Peyer's patch (tissue), 4 donors: ENCODE results near the gene CDK5R1. TPM values are rescaled to one million over a fixed set of nuclear protein-coding genes. Genes with fewer than 3 reads are reported as not detected.
A peak's percentile ranks its signal among the peaks of the same experiment; 100 is the strongest.
"Not testable (repeated sequence)": the region's sequence is repeated elsewhere in the genome, so short reads cannot be mapped to it uniquely, and the experiment has no call there.

Experiments
- DNase-seq, 3 donors: peaks; one replicate each; pipeline ENCODE4 v3.0.0-alpha.2; 2017 to 2019
- H3K27ac ChIP-seq, 4 donors: fragments of 200-600 bp; sonication (generic); one replicate each; pipeline ENCODE4 v1.5.1; 2016 to 2019
- H3K27me3 ChIP-seq, 2 donors: fragments of 200-600 bp; sonication (generic); one replicate each; pipeline ENCODE4 v1.5.1; 2019
- H3K36me3 ChIP-seq, 3 donors: fragments of 200-600 bp; sonication (generic); one replicate each; pipeline ENCODE4 v1.5.1; 2016 to 2019
- H3K4me1 ChIP-seq, 4 donors: fragments of 200-600 bp; sonication (generic); one replicate each; pipeline ENCODE4 v1.5.1; 2016 to 2019
- H3K4me3 ChIP-seq, 4 donors: fragments of 200-600 bp; sonication (generic); 1 replicate in 3 of 4; 2 replicates in 1 of 4; pipeline ENCODE4 v1.5.1; 2016 to 2019; ENCODE audit warnings: mild to moderate bottlenecking in 1 of 4
- H3K9me3 ChIP-seq, 4 donors: fragments of 200-600 bp; sonication (generic); one replicate each; pipeline ENCODE4 v1.5.1; 2016 to 2019; ENCODE audit warnings: mild to moderate bottlenecking in 1 of 4
- CTCF ChIP-seq, 6 experiments: fragments of 450-650 bp in 4 of 6; fragments of 200-600 bp in 2 of 6; sonication (generic) in 1 of 6; IDR thresholded peaks; one replicate each; pipeline ENCODE4 v1.5.1; 2017 to 2019; ENCODE audit warnings: antibody characterized with exemption in 6 of 6, mild to moderate bottlenecking in 3 of 6, moderate library complexity in 1 of 6
- POLR2A ChIP-seq, 2 donors: fragments of 450-650 bp; IDR thresholded peaks; one replicate each; pipeline ENCODE4 v1.5.1; 2017; ENCODE audit warnings: antibody characterized with exemption in 2 of 2, mild to moderate bottlenecking in 2 of 2, moderate library complexity in 2 of 2
- total RNA-seq, 4 donors: library from RNA; depleted of rRNA; stranded (reverse); fragments of >200 nt; gene quantifications; one replicate each; pipeline ENCODE4 v1.1.0, GENCODE V29; 2016

Gene CDK5R1
- total RNA-seq, 4 donors from 2014 or later = 0.88 to 1.9 (median 1.2) TPM; not detected in 1

- no peaks in the 10 kb centered on the region for H3K9me3 ChIP-seq
- H3K4me1 ChIP-seq = peaks cover 0 to 18% (median 5%) of the 10 kb centered on the region in 4 donors
- TF ChIP-seq CTCF (IDR thresholded peaks at IDR 0.05) (no peak), POLR2A (IDR thresholded peaks at IDR 0.05) (no peak)
- DNase-seq = peak in 1 of 3 donors; percentile 53
- peaks cover 0 to 21% (median 0%) of the 10 kb centered on the region in 3 donors for H3K36me3 ChIP-seq
- H3K27ac ChIP-seq = peak overlapping the region; percentile 79 to 89 (median 84)
- no peaks in the 10 kb centered on the region for H3K27me3 ChIP-seq
- peak overlapping the region; percentile 89 to 98 (median 98) for H3K4me3 ChIP-seq
These were observed 41.7 kb upstream of the CDK5R1 start for GRCh38 chr17:32445074-32445415.

- H3K4me3 ChIP-seq = peak overlapping the region; percentile 89 to 98 (median 98)
- no peaks in the 10 kb centered on the region for H3K9me3 ChIP-seq
- H3K4me1 ChIP-seq = peaks cover 0 to 18% (median 5%) of the 10 kb centered on the region in 4 donors
- H3K36me3 ChIP-seq = peaks cover 0 to 26% (median 0%) of the 10 kb centered on the region in 3 donors
- no peaks in the 10 kb centered on the region for H3K27me3 ChIP-seq
- DNase-seq = no peak
- TF ChIP-seq CTCF (IDR thresholded peaks at IDR 0.05) = no peak
- TF ChIP-seq POLR2A (IDR thresholded peaks at IDR 0.05) = no peak
- peak overlapping the region in 2 of 4 donors; percentile 85 to 89 for H3K27ac ChIP-seq
These were observed 41.3 kb upstream of the CDK5R1 start for GRCh38 chr17:32445497-32445896.

- Histone ChIP-seq H3K36me3 (peaks cover 0 to 31% (median 0%) of the 10 kb centered on the region in 3 donors), H3K27me3 (no peaks in the 10 kb centered on the region), H3K27ac (no peak overlapping the region), H3K9me3 (no peaks in the 10 kb centered on the region), H3K4me1 (peaks cover 0 to 18% (median 5%) of the 10 kb centered on the region in 4 donors), H3K4me3 (peak overlapping the region in 1 of 4 donors; percentile 89)
- no peak for TF ChIP-seq POLR2A (IDR thresholded peaks at IDR 0.05)
- TF ChIP-seq CTCF (IDR thresholded peaks at IDR 0.05) = no peak
- DNase-seq = no peak
These were observed 40.8 kb upstream of the CDK5R1 start for GRCh38 chr17:32445971-32446370.

GRCh38 chr17:32446949-32447348 is 39.8 kb upstream of the CDK5R1 start:
- peaks cover 0 to 40% (median 0%) of the 10 kb centered on the region in 3 donors for H3K36me3 ChIP-seq

GRCh38 chr17:32449963-32450362 is 36.8 kb upstream of the CDK5R1 start:
- Histone ChIP-seq H3K27me3 (no peaks in the 10 kb centered on the region), H3K9me3 (no peaks in the 10 kb centered on the region), H3K4me1 (peaks cover 0 to 18% (median 2%) of the 10 kb centered on the region in 4 donors), H3K27ac (no peak overlapping the region), H3K36me3 (peaks cover 0 to 71% (median 0%) of the 10 kb centered on the region in 3 donors), H3K4me3 (no peak overlapping the region)
- TF ChIP-seq CTCF (IDR thresholded peaks at IDR 0.05) (no peak), POLR2A (IDR thresholded peaks at IDR 0.05) (no peak)
- no peak for DNase-seq

More at GRCh38 chr17:32446949-32447348, 39.8 kb upstream of the CDK5R1 start:
- Histone ChIP-seq H3K4me1 (peaks cover 0 to 18% (median 5%) of the 10 kb centered on the region in 4 donors), H3K27me3 (no peaks in the 10 kb centered on the region), H3K27ac (no peak overlapping the region), H3K4me3 (no peak overlapping the region), H3K9me3 (no peaks in the 10 kb centered on the region)
- no peak for DNase-seq
- no peak for TF ChIP-seq POLR2A (IDR thresholded peaks at IDR 0.05)
- no peak for TF ChIP-seq CTCF (IDR thresholded peaks at IDR 0.05)

- H3K9me3 ChIP-seq, H3K4me3 ChIP-seq, DNase-seq, H3K27ac ChIP-seq, H3K27me3 ChIP-seq: not testable (repeated sequence)
- peaks cover 0 to 17% (median 2%) of the 10 kb centered on the region in 4 donors for H3K4me1 ChIP-seq
- H3K36me3 ChIP-seq = peaks cover 0 to 75% (median 0%) of the 10 kb centered on the region in 3 donors
These were observed 36.4 kb upstream of the CDK5R1 start for GRCh38 chr17:32450379-32450778.
